ENCODE measurements around the gene PAX2. TPM values are rescaled to one million over a fixed set of nuclear protein-coding genes. Genes with fewer than 3 reads are reported as not detected.
A peak's percentile ranks its signal among the peaks of the same experiment; 100 is the strongest.

The PAX2 gene
- total RNA-seq, 4 donors from 2014 or later: not detected

GRCh38 chr10:100826983-100827818 lies 81.8 kb downstream of the PAX2 start:
- no peaks in the 10 kb centered on the region for H3K9me3 ChIP-seq
- TF ChIP-seq POLR2AphosphoS5 (IDR thresholded peaks at IDR 0.05): no peak
- TF ChIP-seq POLR2A (IDR thresholded peaks at IDR 0.05): no peak
- no peak for TF ChIP-seq EP300 (IDR thresholded peaks at IDR 0.05)
- peak in 1 of 2 donors; percentile 15 for TF ChIP-seq CTCF (IDR thresholded peaks at IDR 0.05)
- H3K4me1 ChIP-seq: peaks cover 42% of the 10 kb centered on the region
- peak in 1 of 2 donors; percentile 75 for DNase-seq (ENCODE audit: low spot score in 2 of 2)
- H3K4me3 ChIP-seq: peak overlapping the region; percentile 49
- peaks cover 100% of the 10 kb centered on the region for H3K27me3 ChIP-seq
- H3K36me3 ChIP-seq: no peaks in the 10 kb centered on the region
- no peak overlapping the region for H3K27ac ChIP-seq
- 1% methylated on average over 22 of the region's 68 CpGs for WGBS

GRCh38 chr10:100827819-100828737 lies 82.7 kb downstream of the PAX2 start:
- Histone ChIP-seq H3K27me3 (peaks cover 100% of the 10 kb centered on the region), H3K4me3 (peak overlapping the region; percentile 49), H3K4me1 (peaks cover 42% of the 10 kb centered on the region), H3K9me3 (no peaks in the 10 kb centered on the region), H3K36me3 (no peaks in the 10 kb centered on the region), H3K27ac (no peak overlapping the region)
- WGBS: 2% methylated on average over 21 of the region's 69 CpGs
- no peak for TF ChIP-seq POLR2AphosphoS5 (IDR thresholded peaks at IDR 0.05)
- TF ChIP-seq POLR2A (IDR thresholded peaks at IDR 0.05): no peak
- TF ChIP-seq EP300 (IDR thresholded peaks at IDR 0.05): no peak
- TF ChIP-seq CTCF (IDR thresholded peaks at IDR 0.05): no peak
- DNase-seq (ENCODE audit: low spot score in 2 of 2): peak in 1 of 2 donors; percentile 64

- Histone ChIP-seq H3K27me3 (peaks cover 94% of the 10 kb centered on the region), H3K36me3 (no peaks in the 10 kb centered on the region), H3K9me3 (no peaks in the 10 kb centered on the region), H3K4me3 (peak overlapping the region; percentile 49), H3K27ac (no peak overlapping the region), H3K4me1 (peaks cover 42% of the 10 kb centered on the region)
- 3% methylated on average over 14 of the region's 20 CpGs for WGBS
- peak in 1 of 2 donors; percentile 48 for DNase-seq (ENCODE audit: low spot score in 2 of 2)
- TF ChIP-seq EP300 (IDR thresholded peaks at IDR 0.05) (no peak), POLR2A (IDR thresholded peaks at IDR 0.05) (no peak), POLR2AphosphoS5 (IDR thresholded peaks at IDR 0.05) (no peak), CTCF (IDR thresholded peaks at IDR 0.05) (no peak)
Measured at GRCh38 chr10:100828738-100829096, 83.3 kb downstream of the PAX2 start.

- Histone ChIP-seq H3K27ac (no peak overlapping the region), H3K9me3 (no peaks in the 10 kb centered on the region), H3K27me3 (peaks cover 89% of the 10 kb centered on the region), H3K4me1 (peaks cover 42% of the 10 kb centered on the region), H3K4me3 (peak overlapping the region; percentile 49), H3K36me3 (no peaks in the 10 kb centered on the region)
- WGBS: 4% methylated on average over 58 of the region's 58 CpGs
- DNase-seq (ENCODE audit: low spot score in 2 of 2): peak in 1 of 2 donors; percentile 56
- TF ChIP-seq EP300 (IDR thresholded peaks at IDR 0.05): no peak
- TF ChIP-seq CTCF (IDR thresholded peaks at IDR 0.05): no peak
- no peak for TF ChIP-seq POLR2A (IDR thresholded peaks at IDR 0.05)
- no peak for TF ChIP-seq POLR2AphosphoS5 (IDR thresholded peaks at IDR 0.05)
Measured at GRCh38 chr10:100829097-100829870, 83.9 kb downstream of the PAX2 start.

All from suprapubic skin (tissue), 4 donors.